Loucy (cell line): Measurements from ENCODE around the gene PARD6G.
"Not testable (repeated sequence)": the region's sequence is repeated elsewhere in the genome, so short reads cannot be mapped to it uniquely, and the experiment has no call there.

Source experiments
- H2AFZ ChIP-seq: fragments of 200-600 bp; sonication (generic); 2 replicates; pipeline ENCODE4 v1.6.0; 2016; ENCODE audit warnings: antibody characterized with exemption, mild to moderate bottlenecking, low read length, moderate library complexity
- H3F3A ChIP-seq: fragments of 200-600 bp; 2 replicates; pipeline ENCODE4 v1.6.0; 2016; ENCODE audit warnings: antibody characterized with exemption, low read depth, mild to moderate bottlenecking
- H3K27me3 ChIP-seq: fragments of 200-600 bp; sonication (generic); 2 replicates; pipeline ENCODE4 v1.6.1; 2014; ENCODE audit warnings: low read length, mild to moderate bottlenecking; ENCODE audit not compliant: insufficient read depth, poor library complexity, severe bottlenecking
- H3K36me3 ChIP-seq: fragments of 200-600 bp; sonication (generic); 2 replicates; pipeline ENCODE4 v1.6.1; 2016; ENCODE audit warnings: low read length; ENCODE audit not compliant: insufficient read depth
- H3K4me1 ChIP-seq: fragments of 200-600 bp; sonication (generic); 2 replicates; pipeline ENCODE4 v1.5.1; 2014; ENCODE audit warnings: low read length, mild to moderate bottlenecking; ENCODE audit not compliant: insufficient read depth, poor library complexity, severe bottlenecking
- H3K4me2 ChIP-seq: fragments of 200-600 bp; sonication (generic); 2 replicates; pipeline ENCODE4 v1.6.0; 2014; ENCODE audit warnings: antibody characterized with exemption, low read length, low read depth, mild to moderate bottlenecking; ENCODE audit not compliant: poor library complexity, severe bottlenecking
- H3K4me3 ChIP-seq: fragments of 200-600 bp; sonication (generic); 2 replicates; pipeline ENCODE4 v1.5.1; 2014; ENCODE audit warnings: low read length, mild to moderate bottlenecking, mixed read lengths; ENCODE audit not compliant: poor library complexity, severe bottlenecking
- H3K79me2 ChIP-seq: fragments of 200-600 bp; sonication (generic); 2 replicates; pipeline ENCODE4 v1.6.1; 2014; ENCODE audit warnings: low read length; ENCODE audit not compliant: insufficient read depth
- H3K9ac ChIP-seq: fragments of 200-600 bp; sonication (generic); 2 replicates; pipeline ENCODE4 v1.6.0; 2014; ENCODE audit warnings: mild to moderate bottlenecking, low read depth, low read length, moderate library complexity; ENCODE audit not compliant: poor library complexity, severe bottlenecking
- H3K9me2 ChIP-seq: fragments of 200-600 bp; sonication (generic); replicated peaks from 2 replicates; pipeline ENCODE4 v1.6.1; 2016; ENCODE audit warnings: low read depth, low read length, mixed read lengths
- H3K9me3 ChIP-seq: fragments of 200-600 bp; sonication (generic); 2 replicates; pipeline ENCODE4 v1.6.1; 2014; ENCODE audit warnings: mild to moderate bottlenecking, antibody characterized with exemption, low read length, low read depth; ENCODE audit not compliant: insufficient read depth
- H4K20me1 ChIP-seq: fragments of 200-600 bp; sonication (generic); 2 replicates; pipeline ENCODE4 v1.6.0; 2014; ENCODE audit warnings: antibody characterized with exemption, low read length, mild to moderate bottlenecking; ENCODE audit not compliant: insufficient read depth, poor library complexity, severe bottlenecking
- EZH2phosphoT487 ChIP-seq: fragments of 200-600 bp; IDR thresholded peaks from 2 replicates; pipeline ENCODE4 v1.6.1; 2018; ENCODE audit warnings: antibody characterized with exemption, mild to moderate bottlenecking, moderate library complexity, borderline replicate concordance
- TF ChIP-seq, protein P1 (sequence below): fragments of 200-600 bp; sonication (generic); conservative IDR thresholded peaks from 2 replicates; pipeline ENCODE4 v1.5.1; 2014; ENCODE audit warnings: mild to moderate bottlenecking, antibody characterized with exemption, low read length

The PARD6G gene

DNA sequence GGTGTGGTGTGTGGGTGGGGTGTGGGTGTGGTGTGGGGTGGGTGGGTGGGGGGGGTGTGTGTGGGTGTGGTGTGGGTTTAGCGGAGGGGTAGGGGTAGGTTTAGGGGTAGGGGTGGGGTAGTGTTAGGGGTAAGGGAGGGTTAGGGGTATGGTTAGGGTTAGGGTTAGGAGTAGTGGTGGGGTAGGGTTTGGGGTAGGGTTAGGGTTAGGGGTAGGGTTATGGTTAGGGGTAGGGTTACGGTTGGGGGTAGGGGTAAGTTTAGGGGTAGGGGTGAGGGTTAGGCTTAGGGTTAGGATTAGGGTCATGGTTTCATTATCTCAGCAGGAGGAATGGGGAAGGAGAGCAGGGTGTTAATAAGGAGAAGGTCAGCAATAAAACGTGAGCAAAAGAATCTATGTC, 11.3 kb upstream of the PARD6G start:
- Histone ChIP-seq H4K20me1 (no peaks in the 10 kb centered on the region), H3K36me3 (no peaks in the 10 kb centered on the region), H3K4me2 (no peak overlapping the region), H2AFZ (no peak overlapping the region), H3K9ac (no peak overlapping the region), H3F3A (no peaks in the 10 kb centered on the region), H3K4me1 (no peaks in the 10 kb centered on the region), H3K9me2 (no peaks in the 10 kb centered on the region), H3K4me3 (no peak overlapping the region), H3K79me2 (no peaks in the 10 kb centered on the region), H3K27me3 (no peaks in the 10 kb centered on the region), H3K9me3 (no peaks in the 10 kb centered on the region; the same call in 1 of the 2 replicates)
- no peak for TF ChIP-seq EZH2phosphoT487
- TF ChIP-seq, protein P1, sequence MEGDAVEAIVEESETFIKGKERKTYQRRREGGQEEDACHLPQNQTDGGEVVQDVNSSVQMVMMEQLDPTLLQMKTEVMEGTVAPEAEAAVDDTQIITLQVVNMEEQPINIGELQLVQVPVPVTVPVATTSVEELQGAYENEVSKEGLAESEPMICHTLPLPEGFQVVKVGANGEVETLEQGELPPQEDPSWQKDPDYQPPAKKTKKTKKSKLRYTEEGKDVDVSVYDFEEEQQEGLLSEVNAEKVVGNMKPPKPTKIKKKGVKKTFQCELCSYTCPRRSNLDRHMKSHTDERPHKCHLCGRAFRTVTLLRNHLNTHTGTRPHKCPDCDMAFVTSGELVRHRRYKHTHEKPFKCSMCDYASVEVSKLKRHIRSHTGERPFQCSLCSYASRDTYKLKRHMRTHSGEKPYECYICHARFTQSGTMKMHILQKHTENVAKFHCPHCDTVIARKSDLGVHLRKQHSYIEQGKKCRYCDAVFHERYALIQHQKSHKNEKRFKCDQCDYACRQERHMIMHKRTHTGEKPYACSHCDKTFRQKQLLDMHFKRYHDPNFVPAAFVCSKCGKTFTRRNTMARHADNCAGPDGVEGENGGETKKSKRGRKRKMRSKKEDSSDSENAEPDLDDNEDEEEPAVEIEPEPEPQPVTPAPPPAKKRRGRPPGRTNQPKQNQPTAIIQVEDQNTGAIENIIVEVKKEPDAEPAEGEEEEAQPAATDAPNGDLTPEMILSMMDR = no peak

DNA sequence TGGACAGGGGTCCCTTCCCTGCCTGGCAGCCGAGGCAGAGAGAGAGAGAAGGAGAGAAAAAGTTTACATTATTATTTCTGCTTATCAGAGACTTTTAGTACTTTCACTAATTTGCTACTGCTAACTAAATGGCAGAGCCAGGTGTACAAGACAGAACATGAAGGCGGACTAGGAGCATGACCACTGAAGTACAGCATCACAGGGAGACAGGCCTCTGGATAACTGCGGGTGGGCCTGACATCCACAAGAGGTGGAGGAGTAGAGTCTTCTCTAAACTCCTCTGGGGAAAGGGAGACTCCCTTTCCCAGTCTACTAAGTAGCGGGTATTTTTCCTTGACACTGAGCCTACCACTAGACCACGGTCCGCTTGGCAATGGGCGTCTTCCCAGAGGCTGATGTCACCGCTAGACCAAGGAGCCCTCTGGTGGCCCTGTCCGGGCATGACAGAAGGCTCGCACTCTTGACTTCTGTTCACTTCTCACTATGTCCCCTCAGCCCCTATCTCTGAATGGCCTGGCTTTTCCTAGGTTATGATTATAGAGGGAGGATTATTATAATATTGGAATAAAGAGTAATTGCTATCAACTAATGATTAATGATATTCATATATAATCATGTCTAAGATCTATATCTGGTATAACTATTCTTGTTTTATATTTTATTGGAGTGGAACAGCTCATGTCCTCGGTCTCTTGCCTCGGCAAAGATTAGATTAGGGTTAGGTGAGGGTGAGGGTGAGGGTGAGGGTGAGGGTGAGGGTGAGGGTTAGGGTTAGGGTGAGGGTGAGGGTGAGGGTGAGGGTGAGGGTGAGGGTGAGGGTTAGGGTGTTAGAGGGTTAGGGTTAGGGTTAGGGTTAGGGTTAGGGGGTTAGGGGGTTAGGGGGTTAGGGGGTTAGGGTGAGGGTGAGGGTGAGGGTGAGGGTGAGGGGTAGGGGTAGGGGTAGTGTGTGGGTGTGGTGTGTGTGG, 10.5 kb upstream of the PARD6G start:
- not testable (repeated sequence) for H3K4me3 ChIP-seq, H3K4me2 ChIP-seq, H4K20me1 ChIP-seq, H3K9ac ChIP-seq, H2AFZ ChIP-seq, H3F3A ChIP-seq, H3K36me3 ChIP-seq, H3K4me1 ChIP-seq, H3K9me2 ChIP-seq, H3K79me2 ChIP-seq, H3K27me3 ChIP-seq, H3K9me3 ChIP-seq
- TF ChIP-seq, protein P1 = peak; percentile 85

DNA sequence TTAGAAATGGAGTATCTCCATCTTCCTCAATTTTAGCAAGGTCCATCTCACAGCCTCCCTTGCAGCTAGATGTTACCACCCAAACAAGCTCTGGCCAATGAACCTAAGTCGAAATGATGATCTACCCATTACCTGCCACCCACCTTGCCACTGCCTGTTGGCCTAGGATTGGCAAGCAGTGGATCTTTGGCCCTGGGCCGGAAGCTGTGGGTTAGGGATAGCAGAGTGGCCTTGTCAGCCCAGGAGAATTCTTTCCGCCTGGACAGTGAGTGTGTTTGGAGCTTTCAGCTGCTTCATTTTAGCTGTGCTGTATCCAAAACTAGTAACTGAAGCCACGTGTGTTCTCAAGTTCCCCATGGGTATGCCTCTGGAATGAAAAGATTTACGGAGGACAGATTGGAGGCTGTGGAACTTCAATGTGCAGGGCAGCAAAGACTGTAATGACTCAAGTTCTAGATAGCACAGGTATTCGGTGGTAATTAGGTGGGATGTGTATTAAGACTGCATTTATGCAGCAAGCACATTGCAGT, 7.7 kb upstream of the PARD6G start:
- Histone ChIP-seq H3F3A (no peaks in the 10 kb centered on the region), H3K9ac (no peak overlapping the region), H4K20me1 (no peaks in the 10 kb centered on the region), H3K4me1 (peaks cover 20% of the 10 kb centered on the region), H3K79me2 (no peaks in the 10 kb centered on the region), H3K4me3 (no peak overlapping the region), H3K27me3 (no peaks in the 10 kb centered on the region), H3K9me2 (no peaks in the 10 kb centered on the region), H3K4me2 (no peak overlapping the region), H2AFZ (no peak overlapping the region), H3K9me3 (no peaks in the 10 kb centered on the region; the same call in 1 of the 2 replicates), H3K36me3 (no peaks in the 10 kb centered on the region)
- TF ChIP-seq, protein P1 = no peak
- TF ChIP-seq EZH2phosphoT487 = no peak
